HepG2 (cell line): ENCODE results near the gene SYVN1. TPM values are rescaled to one million over a fixed set of nuclear protein-coding genes. Genes with fewer than 3 reads are reported as not detected.

Experiments
- FOXO1 ChIP-seq: sonication (generic); formaldehyde crosslinking; IDR thresholded peaks from 2 replicates; pipeline ENCODE4 v1.4.0; 2020; ENCODE audit warnings: missing genetic modification reagents
- GPBP1L1 ChIP-seq: sonication (generic); formaldehyde crosslinking; IDR thresholded peaks from 2 replicates; pipeline ENCODE4 v1.5.0; 2020; ENCODE audit warnings: mild to moderate bottlenecking, missing genetic modification reagents
- HINFP ChIP-seq: sonication (generic); formaldehyde crosslinking; IDR thresholded peaks from 2 replicates; pipeline ENCODE4 v1.4.0; 2020; ENCODE audit warnings: low read depth, mild to moderate bottlenecking, missing genetic modification reagents
- JDP2 ChIP-seq: sonication (generic); formaldehyde crosslinking; IDR thresholded peaks from 2 replicates; pipeline ENCODE4 v1.8.1; 2022; ENCODE audit warnings: missing genetic modification reagents, borderline replicate concordance
- KDM6A ChIP-seq: IDR thresholded peaks from 2 replicates; pipeline ENCODE4 v1.6.1; 2016; ENCODE audit warnings: low read depth
- PRPF4 ChIP-seq: fragments of 200-400 bp; formaldehyde crosslinking; IDR thresholded peaks from 2 replicates; pipeline ENCODE4 v1.6.1; 2016; ENCODE audit warnings: low read length, low read depth; ENCODE audit not compliant: poor library complexity, severe bottlenecking
- SIX4 ChIP-seq: sonication (generic); formaldehyde crosslinking; IDR thresholded peaks from 2 replicates; pipeline ENCODE4 v1.4.0; 2020; ENCODE audit warnings: missing genetic modification reagents
- TCF7 ChIP-seq: sonication (generic); IDR thresholded peaks from 2 replicates; pipeline ENCODE4 v1.6.1; 2016; ENCODE audit warnings: antibody characterized with exemption, low read depth
- THAP11 ChIP-seq: IDR thresholded peaks from 2 replicates; pipeline ENCODE4 v1.6.1; 2016; ENCODE audit warnings: missing biosample characterization, missing genetic modification reagents
- TRAFD1 ChIP-seq: sonication (generic); formaldehyde crosslinking; IDR thresholded peaks from 2 replicates; pipeline ENCODE4 v1.5.1; 2020; ENCODE audit warnings: missing genetic modification reagents, mild to moderate bottlenecking, borderline replicate concordance
- ZNF253 ChIP-seq: sonication (generic); formaldehyde crosslinking; IDR thresholded peaks from 2 replicates; pipeline ENCODE4 v1.8.0; 2022; ENCODE audit warnings: mild to moderate bottlenecking, missing genetic modification reagents, borderline replicate concordance
- ZNF34 ChIP-seq: sonication (generic); formaldehyde crosslinking; IDR thresholded peaks from 2 replicates; pipeline ENCODE4 v1.4.0; 2020; ENCODE audit warnings: mild to moderate bottlenecking, missing genetic modification reagents, borderline replicate concordance
- ZNF724P ChIP-seq: sonication (generic); formaldehyde crosslinking; IDR thresholded peaks from 2 replicates; pipeline ENCODE4 v1.8.0; 2022; ENCODE audit warnings: missing genetic modification reagents, borderline replicate concordance
- ZNF883 ChIP-seq: sonication (generic); formaldehyde crosslinking; IDR thresholded peaks from 2 replicates; pipeline ENCODE4 v1.5.1; 2020; ENCODE audit warnings: mild to moderate bottlenecking, missing genetic modification reagents; ENCODE audit errors: not compliant biosample characterization
- polyA plus RNA-seq, 8 experiments: library from polyadenylated mRNA; depleted of rRNA in 3 of 8; stranded (reverse) in 7 of 8; unstranded in 1 of 8; fragments of >200 nt; fragmentation: Illumina TruSeq in 4 of 8; extraction: Trizol in 4 of 8; gene quantifications; 2 replicates each; pipeline versions ENCODE4 v1.2.1 to v1.2.3, GENCODE V29; 2011 to 2016; ENCODE audit warnings: low read depth in 4 of 8, missing spikeins in 1 of 8, mixed read lengths in 1 of 8; ENCODE audit not compliant: insufficient read depth in 1 of 8
- total RNA-seq, 5 experiments: library from RNA; depleted of rRNA; stranded (reverse); fragments of >200 nt; fragmentation: Illumina TruSeq; extraction: Trizol; gene quantifications; 2 replicates each; pipeline ENCODE4 v1.2.3, GENCODE V29; 2016; ENCODE audit warnings: low read depth in 1 of 5
- TF ChIP-seq, protein P1 (sequence below): sonication (generic); formaldehyde crosslinking; IDR thresholded peaks from one replicate; pipeline ENCODE4 v1.5.1; 2020; ENCODE audit warnings: mild to moderate bottlenecking, missing genetic modification reagents; ENCODE audit errors: not compliant biosample characterization

The SYVN1 gene
- total and polyA plus RNA-seq, 2 of the 13 experiments (the other 11 are each of a cell fraction or from before 2014, with no cell fraction given): 10.3 to 22.5 TPM

GRCh38 chr11:65182258-65183170, 48.2 kb upstream of the SYVN1 start (continued):
- TF ChIP-seq GPBP1L1 (no peak), PRPF4 (no peak), TRAFD1 (CRISPR knock-in tag) (no peak), SIX4 (CRISPR knock-in tag) (no peak), ZNF253 (CRISPR knock-in tag) (0 out of 2 replicates have a peak, but pooled peaks have one; percentile 46), KDM6A (CRISPR knock-in tag) (no peak), THAP11 (CRISPR knock-in tag) (no peak), FOXO1 (no peak), ZNF883 (CRISPR knock-in tag) (peak; percentile 68), JDP2 (CRISPR knock-in tag) (no peak), ZNF34 (CRISPR knock-in tag) (no peak), TCF7 (no peak), HINFP (CRISPR knock-in tag) (no peak), ZNF724P (CRISPR knock-in tag) (no peak)
- TF ChIP-seq, protein P1, sequence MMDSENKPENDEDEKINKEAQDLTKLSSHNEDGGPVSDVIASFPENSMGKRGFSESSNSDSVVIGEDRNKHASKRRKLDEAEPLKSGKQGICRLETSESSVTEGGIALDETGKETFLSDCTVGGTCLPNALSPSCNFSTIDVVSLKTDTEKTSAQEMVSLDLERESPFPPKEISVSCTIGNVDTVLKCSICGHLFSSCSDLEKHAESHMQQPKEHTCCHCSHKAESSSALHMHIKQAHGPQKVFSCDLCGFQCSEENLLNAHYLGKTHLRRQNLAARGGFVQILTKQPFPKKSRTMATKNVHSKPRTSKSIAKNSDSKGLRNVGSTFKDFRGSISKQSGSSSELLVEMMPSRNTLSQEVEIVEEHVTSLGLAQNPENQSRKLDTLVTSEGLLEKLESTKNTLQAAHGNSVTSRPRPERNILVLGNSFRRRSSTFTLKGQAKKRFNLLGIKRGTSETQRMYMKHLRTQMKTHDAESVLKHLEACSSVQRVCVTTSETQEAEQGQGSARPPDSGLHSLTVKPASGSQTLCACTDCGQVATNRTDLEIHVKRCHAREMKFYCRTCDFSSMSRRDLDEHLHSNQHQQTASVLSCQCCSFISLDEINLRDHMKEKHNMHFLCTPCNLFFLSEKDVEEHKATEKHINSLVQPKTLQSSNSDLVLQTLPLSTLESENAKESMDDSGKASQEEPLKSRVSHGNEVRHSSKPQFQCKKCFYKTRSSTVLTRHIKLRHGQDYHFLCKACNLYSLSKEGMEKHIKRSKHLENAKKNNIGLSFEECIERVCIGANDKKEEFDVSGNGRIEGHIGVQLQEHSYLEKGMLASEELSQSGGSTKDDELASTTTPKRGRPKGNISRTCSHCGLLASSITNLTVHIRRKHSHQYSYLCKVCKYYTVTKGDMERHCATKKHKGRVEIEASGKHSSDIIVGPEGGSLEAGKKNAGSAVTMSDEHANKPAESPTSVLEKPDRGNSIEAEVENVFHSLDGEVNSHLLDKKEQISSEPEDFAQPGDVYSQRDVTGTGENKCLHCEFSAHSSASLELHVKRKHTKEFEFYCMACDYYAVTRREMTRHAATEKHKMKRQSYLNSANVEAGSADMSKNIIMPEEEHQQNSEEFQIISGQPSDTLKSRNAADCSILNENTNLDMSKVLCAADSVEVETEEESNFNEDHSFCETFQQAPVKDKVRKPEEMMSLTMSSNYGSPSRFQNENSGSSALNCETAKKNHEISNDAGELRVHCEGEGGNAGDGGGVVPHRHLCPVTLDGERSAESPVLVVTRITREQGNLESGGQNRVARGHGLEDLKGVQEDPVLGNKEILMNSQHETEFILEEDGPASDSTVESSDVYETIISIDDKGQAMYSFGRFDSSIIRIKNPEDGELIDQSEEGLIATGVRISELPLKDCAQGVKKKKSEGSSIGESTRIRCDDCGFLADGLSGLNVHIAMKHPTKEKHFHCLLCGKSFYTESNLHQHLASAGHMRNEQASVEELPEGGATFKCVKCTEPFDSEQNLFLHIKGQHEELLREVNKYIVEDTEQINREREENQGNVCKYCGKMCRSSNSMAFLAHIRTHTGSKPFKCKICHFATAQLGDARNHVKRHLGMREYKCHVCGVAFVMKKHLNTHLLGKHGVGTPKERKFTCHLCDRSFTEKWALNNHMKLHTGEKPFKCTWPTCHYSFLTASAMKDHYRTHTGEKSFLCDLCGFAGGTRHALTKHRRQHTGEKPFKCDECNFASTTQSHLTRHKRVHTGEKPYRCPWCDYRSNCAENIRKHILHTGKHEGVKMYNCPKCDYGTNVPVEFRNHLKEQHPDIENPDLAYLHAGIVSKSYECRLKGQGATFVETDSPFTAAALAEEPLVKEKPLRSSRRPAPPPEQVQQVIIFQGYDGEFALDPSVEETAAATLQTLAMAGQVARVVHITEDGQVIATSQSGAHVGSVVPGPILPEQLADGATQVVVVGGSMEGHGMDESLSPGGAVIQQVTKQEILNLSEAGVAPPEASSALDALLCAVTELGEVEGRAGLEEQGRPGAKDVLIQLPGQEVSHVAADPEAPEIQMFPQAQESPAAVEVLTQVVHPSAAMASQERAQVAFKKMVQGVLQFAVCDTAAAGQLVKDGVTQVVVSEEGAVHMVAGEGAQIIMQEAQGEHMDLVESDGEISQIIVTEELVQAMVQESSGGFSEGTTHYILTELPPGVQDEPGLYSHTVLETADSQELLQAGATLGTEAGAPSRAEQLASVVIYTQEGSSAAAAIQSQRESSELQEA (CRISPR knock-in tag): peak; percentile 56
